ENCODE results near the gene INO80.

DNA sequence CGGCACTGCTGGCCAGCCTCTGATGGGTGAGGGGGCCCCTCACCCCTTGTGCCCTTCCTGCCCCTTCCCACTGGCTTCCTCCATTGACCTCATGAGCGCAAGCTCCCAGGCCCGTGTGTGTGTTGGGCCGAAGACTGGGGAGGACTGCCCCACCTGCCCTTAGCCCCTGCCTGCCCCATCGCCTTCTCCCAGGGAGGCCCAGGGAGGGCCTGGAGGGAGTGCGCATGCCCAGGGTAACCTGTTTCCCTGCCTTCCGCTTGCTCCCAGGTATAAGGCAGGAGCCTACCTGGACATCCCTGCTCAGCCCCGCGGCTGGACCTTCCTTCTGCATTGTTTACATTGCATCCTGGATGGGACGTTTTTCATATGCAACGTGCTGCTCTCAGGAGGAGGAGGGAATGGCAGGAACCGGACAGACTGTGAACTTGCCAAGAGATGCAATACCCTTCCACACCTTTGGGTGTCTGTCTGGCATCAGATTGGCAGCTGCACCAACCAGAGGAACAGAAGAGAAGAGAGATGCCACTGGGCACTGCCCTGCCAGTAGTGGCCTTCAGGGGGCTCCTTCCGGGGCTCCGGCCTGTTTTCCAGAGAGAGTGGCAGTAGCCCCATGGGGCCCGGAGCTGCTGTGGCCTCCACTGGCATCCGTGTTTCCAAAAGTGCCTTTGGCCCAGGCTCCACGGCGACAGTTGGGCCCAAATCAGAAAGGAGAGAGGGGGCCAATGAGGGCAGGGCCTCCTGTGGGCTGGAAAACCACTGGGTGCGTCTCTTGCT lies 178.1 kb downstream of the INO80 start:
- TF ChIP-seq POLR2AphosphoS5 (IDR thresholded peaks at IDR 0.05; ENCODE audit: low read depth, low read length) (no peak), POLR2A (IDR thresholded peaks at IDR 0.05; ENCODE audit: low read depth, low read length) (no peak)
